ENCODE measurements around the gene TAS2R40.
"Not testable (repeated sequence)": the region's sequence is repeated elsewhere in the genome, so short reads cannot be mapped to it uniquely, and the experiment has no call there.

TAS2R40 gene

GRCh38 chr7:143261901-143262300 is 40.1 kb downstream of the TAS2R40 start:
- Histone ChIP-seq H3K9ac (ENCODE audit: low read length) (no peak overlapping the region), H3K9me2 (replicated peaks; ENCODE audit: insufficient read depth, low read length) (no peaks in the 10 kb centered on the region), H3K79me2 (ENCODE audit: insufficient read depth, low read length) (no peaks in the 10 kb centered on the region; the same call in 1 of the 2 replicates), H3K4me3 (ENCODE audit: insufficient read depth, low read length, poor library complexity, severe bottlenecking) (no peak overlapping the region), H3K36me3 (ENCODE audit: low read length) (no peaks in the 10 kb centered on the region), H3K4me2 (ENCODE audit: low read depth, low read length, poor library complexity, severe bottlenecking) (no peak overlapping the region), H3K27ac (ENCODE audit: low read depth, low read length) (no peak overlapping the region), H3F3A (ENCODE audit: insufficient read depth) (no peaks in the 10 kb centered on the region), H4K20me1 (ENCODE audit: low read depth, low read length) (no peaks in the 10 kb centered on the region), H3K27me3 (ENCODE audit: low read length) (no peaks in the 10 kb centered on the region), H2AFZ (ENCODE audit: low read depth, low read length, severe bottlenecking) (peak overlapping the region; percentile 27), H3K9me3 (ENCODE audit: insufficient read depth, low read length) (no peaks in the 10 kb centered on the region)
- TF ChIP-seq EZH2phosphoT487 (conservative IDR thresholded peaks at IDR 0.05; ENCODE audit: low read length) (no peak), CTCF (IDR thresholded peaks at IDR 0.05; ENCODE audit: insufficient read depth, low read length, poor library complexity, severe bottlenecking) (no peak)

GRCh38 chr7:143263266-143264195 is 41.7 kb downstream of the TAS2R40 start, which contains the start of gene GSTK1:
GSTK1 (plus strand) TSS chr7:143263441; CDS start chr7:143263514, 73 bp downstream.
- Histone ChIP-seq H3K27me3 (ENCODE audit: low read length) (no peaks in the 10 kb centered on the region), H3K79me2 (ENCODE audit: insufficient read depth, low read length) (no peaks in the 10 kb centered on the region; the same call in 1 of the 2 replicates), H3K4me3 (ENCODE audit: insufficient read depth, low read length, poor library complexity, severe bottlenecking) (peak within 1 kb of the TSS; percentile 71), H3K9me2 (replicated peaks; ENCODE audit: insufficient read depth, low read length) (no peaks in the 10 kb centered on the region), H3K9ac (ENCODE audit: low read length) (peak within 1 kb of the TSS; percentile 91), H3K4me2 (ENCODE audit: low read depth, low read length, poor library complexity, severe bottlenecking) (peak within 1 kb of the TSS; percentile 96), H3K27ac (ENCODE audit: low read depth, low read length) (0 out of 2 replicates have a peak within 1 kb of the TSS, but pooled peaks have one; percentile 17), H3F3A (ENCODE audit: insufficient read depth) (no peaks in the 10 kb centered on the region), H3K36me3 (ENCODE audit: low read length) (no peaks in the 10 kb centered on the region), H2AFZ (ENCODE audit: low read depth, low read length, severe bottlenecking) (peak within 1 kb of the TSS; percentile 92), H3K9me3 (ENCODE audit: insufficient read depth, low read length) (no peaks in the 10 kb centered on the region), H4K20me1 (ENCODE audit: low read depth, low read length) (no peaks in the 10 kb centered on the region)
- no peak for TF ChIP-seq CTCF (IDR thresholded peaks at IDR 0.05; ENCODE audit: insufficient read depth, low read length, poor library complexity, severe bottlenecking)
- no peak for TF ChIP-seq EZH2phosphoT487 (conservative IDR thresholded peaks at IDR 0.05; ENCODE audit: low read length)

- not testable (repeated sequence) for H3K79me2 ChIP-seq (ENCODE audit: insufficient read depth, low read length); H3K36me3 ChIP-seq (ENCODE audit: low read length); H3K9me3 ChIP-seq (ENCODE audit: insufficient read depth, low read length); H4K20me1 ChIP-seq (ENCODE audit: low read depth, low read length); H3F3A ChIP-seq (ENCODE audit: insufficient read depth); H3K27me3 ChIP-seq (ENCODE audit: low read length); H3K9me2 ChIP-seq (replicated peaks; ENCODE audit: insufficient read depth, low read length)
- Histone ChIP-seq H3K27ac (ENCODE audit: low read depth, low read length) (0 out of 2 replicates have a peak overlapping the region, but pooled peaks have one; percentile 17), H2AFZ (ENCODE audit: low read depth, low read length, severe bottlenecking) (peak overlapping the region; percentile 92), H3K4me3 (ENCODE audit: insufficient read depth, low read length, poor library complexity, severe bottlenecking) (peak overlapping the region; percentile 71), H3K4me2 (ENCODE audit: low read depth, low read length, poor library complexity, severe bottlenecking) (peak overlapping the region; percentile 96), H3K9ac (ENCODE audit: low read length) (peak overlapping the region; percentile 91)
Measured at GRCh38 chr7:143264196-143264568, 42.3 kb downstream of the TAS2R40 start.
